ENCODE results near the gene MYO3B. TPM values are rescaled to one million over a fixed set of nuclear protein-coding genes. Genes with fewer than 3 reads are reported as not detected.

Gene MYO3B
- total RNA-seq, 1 donor from 2014 or later: 0.05 TPM

DNA sequence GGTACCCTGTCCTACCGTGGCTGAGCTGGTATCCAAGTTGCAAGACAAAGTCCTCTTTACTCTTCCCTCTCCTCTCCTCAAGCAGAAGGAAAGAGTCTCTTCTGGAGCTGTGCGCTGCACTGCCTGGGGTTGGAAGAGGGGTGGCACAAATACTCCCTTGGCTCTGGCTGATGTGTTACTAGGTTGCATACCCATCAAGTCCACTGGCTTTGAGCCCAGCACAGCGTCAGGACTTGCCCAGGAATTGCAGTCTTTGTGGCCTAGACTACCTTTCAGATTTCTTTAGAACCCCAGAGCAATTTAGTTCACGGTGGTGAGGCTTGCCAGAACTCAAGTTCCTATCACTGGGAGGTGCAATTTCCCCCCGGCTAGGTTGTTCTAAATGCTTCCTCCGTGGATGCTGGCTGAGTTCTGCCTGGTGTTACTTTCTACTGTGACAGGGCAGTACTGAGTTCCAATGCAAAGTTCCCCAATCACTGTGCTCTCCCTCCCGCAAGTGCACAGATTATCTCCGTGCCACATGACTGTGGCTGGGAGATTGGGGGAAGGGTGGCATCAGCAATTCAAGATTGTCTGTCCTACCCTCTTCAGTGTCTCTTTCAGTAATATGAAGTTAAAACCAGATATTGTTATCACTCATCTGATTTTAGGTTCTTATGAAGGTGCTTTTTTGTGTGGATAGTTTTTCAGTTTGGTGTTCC, 13.4 kb downstream of the MYO3B start:
- Histone ChIP-seq H3K4me3 (no peak overlapping the region), H3K27me3 (ENCODE audit: low read depth) (peaks cover 6% of the 10 kb centered on the region), H3K4me1 (no peaks in the 10 kb centered on the region), H3K27ac (replicated peaks) (no peak overlapping the region), H3K36me3 (no peaks in the 10 kb centered on the region), H3K9me3 (replicated peaks) (peaks cover 50% of the 10 kb centered on the region)
- TF ChIP-seq, protein P1, sequence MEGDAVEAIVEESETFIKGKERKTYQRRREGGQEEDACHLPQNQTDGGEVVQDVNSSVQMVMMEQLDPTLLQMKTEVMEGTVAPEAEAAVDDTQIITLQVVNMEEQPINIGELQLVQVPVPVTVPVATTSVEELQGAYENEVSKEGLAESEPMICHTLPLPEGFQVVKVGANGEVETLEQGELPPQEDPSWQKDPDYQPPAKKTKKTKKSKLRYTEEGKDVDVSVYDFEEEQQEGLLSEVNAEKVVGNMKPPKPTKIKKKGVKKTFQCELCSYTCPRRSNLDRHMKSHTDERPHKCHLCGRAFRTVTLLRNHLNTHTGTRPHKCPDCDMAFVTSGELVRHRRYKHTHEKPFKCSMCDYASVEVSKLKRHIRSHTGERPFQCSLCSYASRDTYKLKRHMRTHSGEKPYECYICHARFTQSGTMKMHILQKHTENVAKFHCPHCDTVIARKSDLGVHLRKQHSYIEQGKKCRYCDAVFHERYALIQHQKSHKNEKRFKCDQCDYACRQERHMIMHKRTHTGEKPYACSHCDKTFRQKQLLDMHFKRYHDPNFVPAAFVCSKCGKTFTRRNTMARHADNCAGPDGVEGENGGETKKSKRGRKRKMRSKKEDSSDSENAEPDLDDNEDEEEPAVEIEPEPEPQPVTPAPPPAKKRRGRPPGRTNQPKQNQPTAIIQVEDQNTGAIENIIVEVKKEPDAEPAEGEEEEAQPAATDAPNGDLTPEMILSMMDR (IDR thresholded peaks at IDR 0.05; ENCODE audit: borderline replicate concordance): no peak
- intact Hi-C loops (cut with micrococcal nuclease): no loop called here
- DNase-seq: no peak

DNA sequence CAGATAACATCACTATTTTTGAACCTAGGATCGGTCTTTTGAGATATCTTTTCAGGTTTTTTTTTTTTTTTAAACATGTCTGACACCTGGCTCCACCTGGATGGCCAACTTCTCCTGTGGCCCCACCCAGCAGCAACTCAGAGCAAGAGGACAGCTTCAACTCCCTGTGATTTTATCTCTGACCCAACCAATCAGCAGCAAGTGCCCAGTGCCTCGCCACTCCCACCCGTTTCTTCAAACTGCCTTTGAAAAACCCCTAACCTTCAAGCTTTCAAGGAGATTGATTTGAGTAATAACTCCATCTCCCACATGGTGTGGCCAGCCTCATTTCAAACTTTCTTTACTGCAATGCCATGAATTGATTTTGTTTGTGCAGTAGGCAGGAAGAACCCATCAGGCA, 19.0 kb downstream of the MYO3B start:
- Histone ChIP-seq H3K4me3 (no peak overlapping the region), H3K36me3 (no peaks in the 10 kb centered on the region), H3K27ac (replicated peaks) (no peak overlapping the region), H3K27me3 (ENCODE audit: low read depth) (peaks cover 27% of the 10 kb centered on the region), H3K4me1 (no peaks in the 10 kb centered on the region), H3K9me3 (replicated peaks) (peaks cover 6% of the 10 kb centered on the region)
- TF ChIP-seq, protein P1 (IDR thresholded peaks at IDR 0.05; ENCODE audit: borderline replicate concordance): no peak
- intact Hi-C loops (cut with micrococcal nuclease): no loop called here
- DNase-seq: no peak

DNA sequence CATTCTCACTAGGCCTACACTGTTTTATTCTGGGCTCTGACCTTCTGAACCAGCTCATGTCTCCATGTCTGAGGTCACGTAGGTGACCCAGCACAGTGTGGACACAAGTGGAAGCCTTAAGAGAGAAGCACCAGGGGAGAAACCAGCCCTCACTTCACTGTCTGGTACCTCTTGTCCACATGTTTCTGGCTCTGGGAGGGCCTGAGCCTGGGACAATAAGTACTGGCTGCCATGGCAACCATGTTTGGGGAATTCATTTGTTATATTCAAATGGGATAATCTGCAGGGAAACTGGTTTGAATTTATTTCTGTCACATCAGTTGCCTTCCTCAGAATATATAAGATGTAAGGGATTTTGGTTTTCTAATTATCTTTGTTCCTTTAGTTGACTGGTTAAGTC, 23.3 kb downstream of the MYO3B start:
- no peak overlapping the region for H3K27ac ChIP-seq (replicated peaks)
- no peaks in the 10 kb centered on the region for H3K9me3 ChIP-seq (replicated peaks)
- TF ChIP-seq, protein P1 (IDR thresholded peaks at IDR 0.05; ENCODE audit: borderline replicate concordance): no peak
- no peak for DNase-seq
- H3K4me3 ChIP-seq: no peak overlapping the region
- peaks cover 21% of the 10 kb centered on the region for H3K27me3 ChIP-seq (ENCODE audit: low read depth)
- no peaks in the 10 kb centered on the region for H3K4me1 ChIP-seq
- no peaks in the 10 kb centered on the region for H3K36me3 ChIP-seq
- intact Hi-C loops (cut with micrococcal nuclease): no loop called here

DNA sequence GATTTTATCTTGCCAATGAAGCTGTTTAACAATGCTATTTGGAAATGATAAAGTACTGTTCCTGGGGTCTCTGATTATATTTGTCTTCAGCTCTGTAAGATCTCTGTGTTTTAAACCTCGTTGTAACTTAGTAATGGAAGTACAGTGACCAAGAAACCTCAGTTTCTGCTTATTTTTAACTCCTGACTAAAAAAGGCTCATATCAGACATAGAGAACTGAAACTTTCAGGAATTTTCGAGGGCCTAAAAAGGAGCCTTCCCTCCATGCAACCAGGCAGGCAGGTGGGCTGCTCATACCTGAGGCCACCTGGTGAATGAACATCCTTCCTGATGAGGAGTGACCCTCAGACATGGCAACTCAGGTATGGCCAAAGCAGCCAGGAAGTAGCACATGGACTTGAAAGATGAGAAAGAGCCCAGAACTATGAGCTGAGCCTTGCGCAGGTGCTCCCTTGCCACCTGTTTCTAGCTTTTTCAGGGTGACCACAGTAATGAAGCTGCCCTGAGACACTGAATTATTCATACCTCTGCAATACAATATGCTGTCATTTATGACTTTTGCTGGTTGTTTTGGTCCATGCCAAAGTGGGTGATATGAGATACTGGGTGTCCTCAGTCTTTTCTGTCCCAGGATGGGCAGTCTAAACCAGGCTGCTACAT, 23.9 kb downstream of the MYO3B start:
- intact Hi-C loops (cut with micrococcal nuclease): no loop called here
- TF ChIP-seq, protein P1 (IDR thresholded peaks at IDR 0.05; ENCODE audit: borderline replicate concordance): no peak

DNA sequence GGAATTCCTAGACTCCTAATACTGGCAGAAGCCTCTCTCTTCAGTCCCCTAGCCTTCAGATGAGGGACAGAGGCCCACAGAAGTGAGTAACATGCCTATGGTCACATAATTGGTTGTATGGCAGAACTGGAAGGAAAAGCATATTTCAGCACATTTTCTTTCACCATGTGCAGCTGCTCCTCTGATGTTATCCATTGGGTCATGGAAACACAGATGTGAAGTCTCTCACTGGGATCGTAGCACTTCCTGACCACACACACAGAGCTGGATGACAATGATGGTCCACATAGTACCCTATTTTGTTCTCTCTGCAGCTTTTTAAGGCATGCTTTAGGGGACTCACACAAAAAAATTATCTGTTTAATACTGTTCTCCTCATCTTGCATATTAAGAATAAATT, 24.5 kb downstream of the MYO3B start:
- H3K4me1 ChIP-seq: no peaks in the 10 kb centered on the region
- intact Hi-C loops (cut with micrococcal nuclease): no loop called here
- DNase-seq: no peak
- no peaks in the 10 kb centered on the region for H3K9me3 ChIP-seq (replicated peaks)
- peaks cover 15% of the 10 kb centered on the region for H3K27me3 ChIP-seq (ENCODE audit: low read depth)
- no peak overlapping the region for H3K27ac ChIP-seq (replicated peaks)
- H3K4me3 ChIP-seq: no peak overlapping the region
- no peaks in the 10 kb centered on the region for H3K36me3 ChIP-seq
- TF ChIP-seq, protein P1 (IDR thresholded peaks at IDR 0.05; ENCODE audit: borderline replicate concordance): no peak

More for the DNA sequence above, 23.9 kb downstream of the MYO3B start:
- H3K4me3 ChIP-seq: no peak overlapping the region
- no peak for DNase-seq
- H3K36me3 ChIP-seq: no peaks in the 10 kb centered on the region
- no peaks in the 10 kb centered on the region for H3K4me1 ChIP-seq
- H3K27me3 ChIP-seq (ENCODE audit: low read depth): peaks cover 20% of the 10 kb centered on the region
- no peaks in the 10 kb centered on the region for H3K9me3 ChIP-seq (replicated peaks)
- H3K27ac ChIP-seq (replicated peaks): no peak overlapping the region
